HuH-7.5 (cell line): ENCODE results near the gene FOSL2.

ENCODE experiments used
- DNase-seq: peaks from one replicate; pipeline ENCODE4 v3.0.0; 2011; ENCODE audit warnings: low spot score

FOSL2 gene

DNA sequence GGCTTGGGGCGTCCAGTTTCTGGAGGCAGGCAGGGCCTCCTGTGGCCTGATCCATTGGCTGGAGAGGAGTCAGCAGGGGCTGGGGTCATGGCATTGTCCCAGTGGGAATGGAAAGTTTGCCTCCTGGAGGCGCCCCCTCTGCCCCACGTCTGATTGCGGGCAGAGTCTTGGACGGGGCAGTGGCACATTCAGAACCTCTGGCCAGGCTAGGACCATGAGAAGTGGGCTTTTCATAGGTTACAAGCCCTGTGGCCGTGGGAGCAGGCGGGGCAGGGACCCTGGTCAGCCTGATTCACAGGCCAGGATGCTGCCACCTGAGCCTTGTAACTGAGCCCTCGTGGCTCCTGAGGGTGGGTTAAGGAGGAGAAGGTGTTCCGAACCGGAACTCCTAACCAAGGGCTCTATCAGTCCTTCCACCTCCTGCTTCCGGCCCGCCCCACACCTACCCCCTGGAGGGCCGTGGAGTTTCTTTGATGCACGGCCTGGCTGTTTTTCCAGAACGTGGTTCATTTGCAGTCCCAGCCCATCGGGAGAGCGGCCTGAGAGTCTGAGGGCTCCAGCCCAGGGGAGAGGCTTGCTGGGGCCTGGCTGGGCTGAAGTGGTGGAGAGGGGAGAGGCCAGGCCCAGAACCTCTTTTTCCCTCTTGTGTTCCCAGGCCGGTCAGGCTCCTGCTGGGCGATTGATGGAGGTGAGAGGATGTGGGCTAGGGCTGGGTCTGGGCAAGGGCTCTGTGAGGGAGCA lies 59.3 kb downstream of the FOSL2 start:
- no peak for DNase-seq

DNA sequence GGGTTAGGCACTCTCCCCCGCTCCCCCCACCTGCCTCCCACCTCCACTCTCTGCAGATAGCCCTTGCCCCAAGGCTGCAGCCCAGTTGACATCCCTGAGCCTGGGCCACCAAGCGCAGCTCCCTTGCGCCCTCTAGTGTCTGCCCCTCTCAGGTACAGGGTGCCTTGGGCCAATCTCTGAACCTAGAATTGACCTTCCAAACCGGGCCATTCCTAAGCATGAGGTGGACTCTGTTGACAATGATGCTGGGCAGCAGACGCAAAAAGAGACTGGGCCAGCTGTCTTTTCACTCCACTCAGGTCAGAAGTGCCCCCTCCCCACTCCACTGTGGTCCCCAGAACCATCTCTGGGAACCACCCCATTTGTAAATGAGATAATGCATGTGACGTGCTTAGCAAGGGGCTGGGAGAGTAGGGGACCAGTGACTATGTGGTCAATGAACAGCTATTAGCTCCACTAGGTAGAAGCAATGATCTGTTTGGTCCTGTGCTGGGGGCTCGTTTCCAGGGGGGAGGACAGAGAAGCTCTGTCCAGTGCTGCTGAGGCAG lies 60.0 kb downstream of the FOSL2 start:
- peak; percentile 65 for DNase-seq

DNA sequence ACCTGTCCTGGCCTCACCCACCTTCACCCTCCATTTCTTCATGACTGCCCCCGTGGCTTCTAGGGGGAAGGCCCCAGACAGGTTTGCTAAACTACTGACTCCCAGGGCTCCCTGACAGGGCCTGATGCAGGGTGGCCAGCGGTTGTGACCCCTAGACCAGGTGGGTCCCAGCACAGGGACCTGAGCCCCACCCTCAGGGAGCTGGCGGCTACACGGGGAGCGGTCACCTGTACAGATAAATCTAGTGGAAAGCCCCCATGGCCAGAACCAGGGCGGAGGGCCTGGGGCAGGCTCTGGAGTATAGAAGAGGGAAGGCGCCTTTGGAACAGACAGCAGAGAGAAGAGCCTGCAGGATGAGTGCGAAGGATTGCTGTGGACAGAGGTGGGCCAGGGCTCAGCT lies 60.7 kb downstream of the FOSL2 start:
- DNase-seq = no peak

DNA sequence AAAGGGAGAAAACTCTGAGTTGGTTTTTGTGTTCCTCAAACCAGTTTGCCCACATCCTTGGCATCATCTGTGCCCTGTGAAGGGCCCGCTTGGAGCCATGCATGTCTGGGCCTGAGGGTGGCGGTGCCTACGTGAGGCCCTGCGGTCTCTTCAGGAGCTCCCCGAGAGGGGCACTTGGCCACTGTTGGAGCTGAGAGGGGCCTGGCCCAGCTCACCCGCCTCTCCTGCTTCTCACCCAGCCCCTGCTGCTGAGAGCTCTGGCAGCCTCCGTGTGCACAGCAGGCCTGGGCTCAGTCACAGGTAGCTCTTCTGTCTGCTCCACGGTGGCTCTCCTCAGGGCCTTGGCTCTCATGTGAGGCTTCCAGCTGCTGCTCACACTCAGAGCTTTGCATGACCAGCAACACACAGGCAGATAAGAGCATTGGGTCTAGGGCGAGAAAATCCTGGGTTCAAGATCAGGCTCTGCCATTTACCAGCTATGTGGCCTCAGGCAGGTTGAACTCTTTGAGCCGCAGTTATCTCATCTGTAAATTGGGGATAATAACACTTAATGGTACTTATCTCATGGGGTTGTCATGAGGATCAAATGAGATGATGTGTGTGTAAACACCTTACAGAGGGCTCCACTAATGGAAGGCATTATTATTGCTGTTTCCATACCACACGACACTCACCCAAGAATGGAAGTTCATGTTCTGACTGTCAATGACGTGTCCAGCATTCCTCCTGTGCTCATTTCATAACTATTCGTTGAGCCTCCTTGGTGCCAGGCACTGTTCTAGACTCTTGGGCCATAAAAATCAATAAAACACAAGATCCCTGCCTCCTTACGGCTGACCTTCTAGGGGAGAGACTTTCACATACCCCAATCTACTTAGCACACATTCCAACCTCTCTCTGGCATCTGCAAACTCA lies 61.6 kb downstream of the FOSL2 start:
- no peak for DNase-seq

DNA sequence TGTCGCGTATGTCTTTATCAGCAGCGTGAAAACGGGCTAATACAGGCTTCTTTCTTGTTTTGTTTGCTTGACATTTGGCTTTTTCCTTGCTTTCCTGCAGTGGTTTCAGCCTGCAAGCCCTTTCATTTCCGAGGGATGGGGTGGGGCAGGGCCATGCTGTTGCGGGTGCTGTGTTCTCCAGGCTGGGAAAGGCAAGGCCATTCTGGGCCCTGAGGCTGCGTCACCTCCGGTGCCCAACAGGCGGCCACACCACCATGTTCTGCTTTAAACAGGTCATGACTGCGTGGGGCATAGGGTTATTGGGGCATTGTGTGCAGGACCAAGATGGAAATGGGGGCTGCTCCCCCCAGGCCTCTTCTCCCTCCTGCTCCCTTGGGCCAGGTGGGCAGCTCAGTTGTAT lies 64.6 kb downstream of the FOSL2 start:
- DNase-seq = no peak

DNA sequence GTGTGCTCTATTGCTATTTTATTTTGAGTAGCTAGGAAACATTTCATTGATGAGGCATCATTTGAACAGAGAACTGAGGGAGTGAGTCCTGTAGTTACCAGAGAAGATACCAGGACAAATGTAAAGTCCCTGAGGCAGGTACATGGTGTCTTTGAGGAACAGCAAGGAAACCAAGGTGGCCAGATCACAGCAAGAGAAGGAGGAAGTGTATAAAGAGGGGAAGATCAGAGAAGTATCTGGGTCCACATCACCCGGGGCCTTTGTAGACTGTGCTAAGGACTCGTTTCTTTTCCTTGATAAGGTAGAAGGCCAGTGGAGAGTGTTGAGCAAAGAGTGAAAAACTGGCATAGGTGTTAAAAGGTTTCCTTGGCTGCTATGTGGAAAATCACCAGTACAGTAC lies 68.4 kb downstream of the FOSL2 start:
- DNase-seq = no peak

DNA sequence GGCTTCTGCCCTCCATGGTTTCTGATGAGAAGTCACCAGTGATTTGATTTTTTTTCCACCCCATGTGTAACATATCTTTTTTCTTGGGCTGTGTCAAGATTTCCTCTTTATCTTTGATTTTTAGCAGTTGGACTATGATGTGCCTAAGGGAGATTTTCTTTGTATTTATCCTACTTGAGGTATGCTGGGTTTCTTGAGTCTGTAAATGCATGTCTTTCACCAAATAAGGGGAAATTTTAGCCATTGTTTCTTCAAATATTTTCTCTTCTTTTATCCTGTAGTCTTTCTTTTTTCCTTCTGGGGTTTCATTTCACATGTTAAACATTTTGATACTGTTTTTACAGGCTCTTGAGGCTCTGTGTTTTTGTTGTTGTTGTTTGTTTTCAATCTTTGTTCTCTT lies 69.5 kb downstream of the FOSL2 start:
- DNase-seq = no peak

DNA sequence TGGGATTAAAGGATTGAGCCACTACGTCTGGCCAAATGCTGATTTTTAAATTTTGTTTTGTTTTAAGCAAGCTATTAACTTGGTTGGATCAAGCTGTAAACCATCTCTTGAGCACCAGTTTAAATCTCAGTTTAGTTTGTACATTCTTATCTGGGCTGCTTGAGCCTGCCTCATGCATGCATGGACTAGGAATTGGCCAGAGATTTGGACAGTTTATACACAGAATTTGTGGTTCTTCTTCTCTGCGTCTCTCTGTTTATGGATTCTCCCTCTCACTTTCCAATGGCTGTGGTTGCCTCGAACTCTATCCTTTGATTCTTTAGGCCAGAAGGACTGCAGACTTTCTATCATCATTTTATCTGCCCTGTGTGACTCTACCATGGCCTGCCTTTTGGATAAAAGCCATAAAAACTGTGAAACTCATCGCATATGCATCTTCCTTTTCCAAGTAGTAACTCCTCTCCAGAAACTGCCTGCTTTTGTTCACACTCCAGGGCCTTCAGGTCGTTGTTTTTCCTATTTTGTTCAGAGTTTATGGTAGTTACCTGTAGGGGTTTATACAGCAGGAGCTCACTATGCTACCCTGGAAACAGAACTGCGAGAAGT lies 70.7 kb downstream of the FOSL2 start:
- DNase-seq = no peak

DNA sequence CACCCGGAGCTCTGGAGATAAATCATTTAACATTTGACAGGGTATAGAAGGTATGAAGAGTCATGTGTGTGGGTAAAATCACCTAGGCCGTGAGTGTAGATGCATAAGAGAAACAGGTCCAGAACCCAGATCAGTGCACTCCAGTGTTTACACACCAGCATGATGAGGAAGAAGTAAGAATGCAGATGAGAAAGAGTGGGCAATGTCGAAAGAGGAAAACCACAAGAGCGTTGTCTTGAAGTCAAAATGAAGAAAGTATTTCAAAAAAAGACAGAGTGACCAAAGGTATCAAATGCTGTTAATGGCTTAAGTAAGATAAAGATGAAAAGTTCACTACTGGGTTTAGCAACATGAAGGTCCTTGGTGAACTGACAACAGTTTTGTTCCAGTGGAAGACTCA lies 71.2 kb downstream of the FOSL2 start:
- DNase-seq = no peak

DNA sequence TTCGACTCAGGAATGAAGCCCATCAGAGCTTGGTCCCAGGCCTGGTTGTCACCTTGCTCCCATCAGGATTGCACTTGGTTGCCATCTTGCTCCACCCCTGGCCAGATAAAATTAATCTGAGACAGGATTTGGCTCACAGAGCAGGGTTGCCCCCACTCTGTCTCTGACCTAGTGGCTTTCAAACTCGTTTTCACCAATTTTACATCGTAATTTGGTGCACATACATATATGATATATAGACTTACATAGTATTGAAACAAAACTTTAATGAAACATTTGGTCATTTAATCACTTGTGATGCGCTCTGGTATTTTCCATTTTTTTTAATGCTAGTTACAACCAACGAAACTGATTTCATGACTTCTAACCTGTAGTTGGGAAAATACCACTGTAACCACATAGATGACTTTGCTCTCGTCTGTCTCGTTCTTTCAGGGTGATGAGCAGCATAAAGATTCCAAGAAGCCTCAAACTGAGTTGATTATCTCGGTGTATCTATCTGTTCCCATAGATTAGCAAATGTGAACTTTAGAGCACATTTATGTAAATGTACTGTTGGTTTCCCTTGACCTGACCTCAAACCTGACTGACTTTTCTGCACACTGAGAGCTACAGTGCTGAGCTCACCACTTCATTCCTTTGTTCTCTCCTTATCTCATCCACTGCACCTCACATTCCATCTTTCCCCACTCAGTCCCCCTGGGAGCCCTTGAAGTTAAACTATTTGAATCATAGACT lies 72.7 kb downstream of the FOSL2 start:
- DNase-seq = no peak
